ENCODE data around the gene COX7B.
"Not testable (repeated sequence)": the region's sequence is repeated elsewhere in the genome, so short reads cannot be mapped to it uniquely, and the experiment has no call there.

COX7B gene

DNA sequence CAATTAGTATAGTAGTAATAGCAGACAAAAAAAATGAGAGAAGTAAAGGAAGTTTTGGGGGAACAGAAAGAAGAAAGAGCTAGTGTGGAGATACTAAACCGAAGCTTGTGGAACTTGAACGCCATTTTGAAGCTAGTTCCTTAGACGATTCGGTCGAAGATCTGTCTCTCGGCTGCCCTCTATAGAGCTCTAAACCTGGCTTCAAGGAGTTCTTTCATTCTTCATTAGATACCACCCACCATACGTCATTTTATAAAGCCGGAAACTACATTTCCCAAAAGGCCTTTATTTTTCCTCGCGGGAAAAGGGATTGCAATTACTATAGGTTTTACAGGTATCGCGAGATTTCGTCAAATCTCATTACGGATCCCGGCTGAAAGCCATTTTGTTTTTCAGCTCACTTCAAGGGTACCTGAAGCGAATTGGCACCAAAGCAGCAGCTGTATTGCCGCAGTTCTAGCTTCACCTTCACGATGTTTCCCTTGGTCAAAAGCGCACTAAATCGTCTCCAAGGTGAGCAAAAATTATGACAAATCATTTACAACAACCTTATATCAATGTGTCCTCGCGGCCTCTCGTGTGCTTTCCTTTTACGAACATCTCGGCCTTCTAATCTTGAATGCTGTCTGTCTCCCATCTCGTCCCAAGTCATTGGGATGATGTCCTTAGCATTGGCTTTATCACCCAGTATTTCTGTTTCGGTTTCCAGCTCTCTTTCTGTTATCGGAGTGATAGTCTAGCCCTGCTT lies at the start of gene COX7B:
Gene COX7B, plus strand, starts transcription at position 388 of the 748 bp plus-strand sequence. Its CDS starts 86 bp downstream, at position 474.
- Histone ChIP-seq H3K9me2 (replicated peaks; ENCODE audit: insufficient read depth, low read length) (no peaks in the 10 kb centered on the region), H2AFZ (ENCODE audit: low read length) (0 out of 2 replicates have a peak within 1 kb of the TSS, but pooled peaks have one; percentile 67), H3F3A (ENCODE audit: insufficient read depth, low read length) (no peaks in the 10 kb centered on the region), H3K79me2 (ENCODE audit: low read length) (peaks cover 51% of the 10 kb centered on the region), H3K27ac (ENCODE audit: low read length) (peak within 1 kb of the TSS; percentile 93), H3K9ac (ENCODE audit: low read length) (peak within 1 kb of the TSS; percentile 83), H3K36me3 (replicated peaks; ENCODE audit: insufficient read depth, low read length) (0 out of 2 replicates have a peak, but pooled peaks cover 5% of the 10 kb centered on the region), H4K20me1 (ENCODE audit: insufficient read depth, low read length) (no peaks in the 10 kb centered on the region), H3K4me2 (ENCODE audit: low read depth, low read length) (peak within 1 kb of the TSS; percentile 63), H3K4me3 (ENCODE audit: low read length) (peak within 1 kb of the TSS; percentile 85), H3K27me3 (replicated peaks; ENCODE audit: insufficient read depth, low read length) (no peaks in the 10 kb centered on the region), H3K9me3 (replicated peaks; ENCODE audit: insufficient read depth, low read length) (no peaks in the 10 kb centered on the region), H3K4me1 (ENCODE audit: low read length) (no peaks in the 10 kb centered on the region)
- DNase-seq, result peak; percentile 97
- TF ChIP-seq CTCF (IDR thresholded peaks at IDR 0.05; ENCODE audit: low read length), result peak; percentile 44
- TF ChIP-seq EZH2 (optimal IDR thresholded peaks at IDR 0.05; ENCODE audit: low read depth, low read length), result no peak

- Histone ChIP-seq H2AFZ (ENCODE audit: low read length) (no peak overlapping the region), H3K4me2 (ENCODE audit: low read depth, low read length) (no peak overlapping the region), H3K27ac (ENCODE audit: low read length) (no peak overlapping the region), H3K9ac (ENCODE audit: low read length) (no peak overlapping the region), H4K20me1 (ENCODE audit: insufficient read depth, low read length) (no peaks in the 10 kb centered on the region), H3K36me3 (replicated peaks; ENCODE audit: insufficient read depth, low read length) (no peaks in the 10 kb centered on the region), H3K79me2 (ENCODE audit: low read length) (peaks cover 10% of the 10 kb centered on the region), H3K4me1 (ENCODE audit: low read length) (no peaks in the 10 kb centered on the region), H3K9me2 (replicated peaks; ENCODE audit: insufficient read depth, low read length) (no peaks in the 10 kb centered on the region), H3F3A (ENCODE audit: insufficient read depth, low read length) (no peaks in the 10 kb centered on the region), H3K27me3 (replicated peaks; ENCODE audit: insufficient read depth, low read length) (no peaks in the 10 kb centered on the region), H3K4me3 (ENCODE audit: low read length) (no peak overlapping the region), H3K9me3 (replicated peaks; ENCODE audit: insufficient read depth, low read length) (no peaks in the 10 kb centered on the region)
- no peak for DNase-seq
- no peak for TF ChIP-seq EZH2 (optimal IDR thresholded peaks at IDR 0.05; ENCODE audit: low read depth, low read length)
- no peak for TF ChIP-seq EZH2phosphoT487 (IDR thresholded peaks at IDR 0.05; ENCODE audit: low read length)
- TF ChIP-seq CTCF (IDR thresholded peaks at IDR 0.05; ENCODE audit: low read length), result no peak
These were observed 23.9 kb upstream of the COX7B start for GRCh38 chrX:77875372-77875771.

DNA sequence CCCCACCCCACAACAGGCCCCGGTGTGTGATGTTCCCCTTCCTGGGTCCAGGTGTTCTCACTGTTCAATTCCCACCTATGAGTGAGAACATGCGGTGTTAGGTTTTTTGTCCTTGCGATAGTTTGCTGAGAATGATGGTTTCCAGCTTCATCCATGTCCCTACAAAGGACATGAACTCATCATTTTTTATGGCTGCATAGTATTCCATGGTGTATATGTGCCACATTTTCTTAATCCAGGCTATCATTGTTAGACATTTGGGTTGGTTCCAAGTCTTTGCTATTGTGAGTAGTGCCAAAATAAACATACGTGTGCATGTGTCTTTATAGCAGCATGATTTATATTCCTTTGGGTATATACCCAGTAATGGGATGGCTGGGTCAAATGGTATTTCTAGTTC lies 17.9 kb upstream of the COX7B start:
- not testable (repeated sequence) for H3F3A ChIP-seq (ENCODE audit: insufficient read depth, low read length); H4K20me1 ChIP-seq (ENCODE audit: insufficient read depth, low read length); H2AFZ ChIP-seq (ENCODE audit: low read length); H3K36me3 ChIP-seq (replicated peaks; ENCODE audit: insufficient read depth, low read length); DNase-seq; H3K4me2 ChIP-seq (ENCODE audit: low read depth, low read length); H3K4me1 ChIP-seq (ENCODE audit: low read length); H3K9me2 ChIP-seq (replicated peaks; ENCODE audit: insufficient read depth, low read length); H3K27ac ChIP-seq (ENCODE audit: low read length); H3K4me3 ChIP-seq (ENCODE audit: low read length); H3K27me3 ChIP-seq (replicated peaks; ENCODE audit: insufficient read depth, low read length); H3K9ac ChIP-seq (ENCODE audit: low read length); H3K9me3 ChIP-seq (replicated peaks; ENCODE audit: insufficient read depth, low read length)
- H3K79me2 ChIP-seq (ENCODE audit: low read length), result peaks cover 36% of the 10 kb centered on the region

GRCh38 chrX:77892887-77893286 lies 6.4 kb upstream of the COX7B start:
- H3F3A ChIP-seq (ENCODE audit: insufficient read depth, low read length), result no peaks in the 10 kb centered on the region
- no peaks in the 10 kb centered on the region for H3K9me3 ChIP-seq (replicated peaks; ENCODE audit: insufficient read depth, low read length)
- no peaks in the 10 kb centered on the region for H4K20me1 ChIP-seq (ENCODE audit: insufficient read depth, low read length)
- no peak overlapping the region for H3K4me3 ChIP-seq (ENCODE audit: low read length)
- no peaks in the 10 kb centered on the region for H3K27me3 ChIP-seq (replicated peaks; ENCODE audit: insufficient read depth, low read length)
- no peak for TF ChIP-seq EZH2phosphoT487 (IDR thresholded peaks at IDR 0.05; ENCODE audit: low read length)
- no peak for TF ChIP-seq EZH2 (optimal IDR thresholded peaks at IDR 0.05; ENCODE audit: low read depth, low read length)
- TF ChIP-seq CTCF (IDR thresholded peaks at IDR 0.05; ENCODE audit: low read length), result no peak
- no peak overlapping the region for H3K27ac ChIP-seq (ENCODE audit: low read length)
- no peak overlapping the region for H2AFZ ChIP-seq (ENCODE audit: low read length)
- H3K4me1 ChIP-seq (ENCODE audit: low read length), result no peaks in the 10 kb centered on the region
- no peaks in the 10 kb centered on the region for H3K36me3 ChIP-seq (replicated peaks; ENCODE audit: insufficient read depth, low read length)
- H3K9ac ChIP-seq (ENCODE audit: low read length), result no peak overlapping the region
- peaks cover 62% of the 10 kb centered on the region for H3K79me2 ChIP-seq (ENCODE audit: low read length)
- H3K4me2 ChIP-seq (ENCODE audit: low read depth, low read length), result no peak overlapping the region; the same call in 1 of the 2 replicates
- DNase-seq, result no peak
- H3K9me2 ChIP-seq (replicated peaks; ENCODE audit: insufficient read depth, low read length), result no peaks in the 10 kb centered on the region

Data from MM.1S (cell line).